ENCODE measurements around the gene SDK1.

Gene SDK1

DNA sequence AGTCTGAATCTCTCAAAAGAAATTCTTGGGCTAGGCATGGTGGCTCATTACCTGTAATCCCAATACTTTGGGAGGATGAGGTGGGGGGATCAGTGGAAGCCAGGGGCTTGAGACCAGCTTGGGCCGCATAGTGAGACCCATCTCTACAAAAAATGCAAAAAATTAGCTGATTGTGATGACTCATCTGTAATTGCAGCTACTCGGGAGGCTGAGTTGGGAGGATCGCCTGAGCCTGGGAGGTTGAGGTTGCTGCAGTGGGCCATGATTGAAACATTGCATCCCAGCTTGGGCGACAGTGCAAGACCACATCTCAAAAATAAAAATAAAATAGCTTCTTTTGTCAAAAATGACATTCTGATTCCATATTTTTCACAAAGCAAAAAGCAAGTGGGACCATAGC, 736.3 kb downstream of the SDK1 start:
- TF ChIP-seq, protein P1, sequence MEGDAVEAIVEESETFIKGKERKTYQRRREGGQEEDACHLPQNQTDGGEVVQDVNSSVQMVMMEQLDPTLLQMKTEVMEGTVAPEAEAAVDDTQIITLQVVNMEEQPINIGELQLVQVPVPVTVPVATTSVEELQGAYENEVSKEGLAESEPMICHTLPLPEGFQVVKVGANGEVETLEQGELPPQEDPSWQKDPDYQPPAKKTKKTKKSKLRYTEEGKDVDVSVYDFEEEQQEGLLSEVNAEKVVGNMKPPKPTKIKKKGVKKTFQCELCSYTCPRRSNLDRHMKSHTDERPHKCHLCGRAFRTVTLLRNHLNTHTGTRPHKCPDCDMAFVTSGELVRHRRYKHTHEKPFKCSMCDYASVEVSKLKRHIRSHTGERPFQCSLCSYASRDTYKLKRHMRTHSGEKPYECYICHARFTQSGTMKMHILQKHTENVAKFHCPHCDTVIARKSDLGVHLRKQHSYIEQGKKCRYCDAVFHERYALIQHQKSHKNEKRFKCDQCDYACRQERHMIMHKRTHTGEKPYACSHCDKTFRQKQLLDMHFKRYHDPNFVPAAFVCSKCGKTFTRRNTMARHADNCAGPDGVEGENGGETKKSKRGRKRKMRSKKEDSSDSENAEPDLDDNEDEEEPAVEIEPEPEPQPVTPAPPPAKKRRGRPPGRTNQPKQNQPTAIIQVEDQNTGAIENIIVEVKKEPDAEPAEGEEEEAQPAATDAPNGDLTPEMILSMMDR (IDR thresholded peaks at IDR 0.05; ENCODE audit: control insufficient read depth, extremely low read depth, insufficient read depth), result no peak
- no peak for DNase-seq (ENCODE audit: low read depth)
- H3K4me3 ChIP-seq (ENCODE audit: low read depth, low read length), result no peak overlapping the region

DNA sequence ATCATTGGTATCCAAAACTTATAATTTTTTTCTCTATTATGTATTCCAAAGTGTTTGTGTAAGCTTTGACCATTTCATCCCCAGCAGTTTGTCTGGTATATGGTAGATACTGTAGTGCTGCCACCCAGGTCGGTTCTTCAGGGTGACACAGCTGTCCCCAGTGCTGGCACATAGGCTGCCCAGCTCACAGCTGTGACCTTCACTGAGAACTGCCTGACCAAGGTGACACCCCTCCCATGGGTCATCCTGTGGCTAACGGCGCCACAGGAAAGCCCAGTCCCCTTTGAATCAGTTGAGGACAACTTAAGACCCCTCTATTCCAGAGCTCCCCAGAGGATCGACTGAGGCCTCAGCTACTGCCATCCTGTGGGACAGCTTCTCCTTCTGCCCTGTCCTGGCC, 736.8 kb downstream of the SDK1 start:
- TF ChIP-seq, protein P1 (IDR thresholded peaks at IDR 0.05; ENCODE audit: control insufficient read depth, extremely low read depth, insufficient read depth), result no peak

DNA sequence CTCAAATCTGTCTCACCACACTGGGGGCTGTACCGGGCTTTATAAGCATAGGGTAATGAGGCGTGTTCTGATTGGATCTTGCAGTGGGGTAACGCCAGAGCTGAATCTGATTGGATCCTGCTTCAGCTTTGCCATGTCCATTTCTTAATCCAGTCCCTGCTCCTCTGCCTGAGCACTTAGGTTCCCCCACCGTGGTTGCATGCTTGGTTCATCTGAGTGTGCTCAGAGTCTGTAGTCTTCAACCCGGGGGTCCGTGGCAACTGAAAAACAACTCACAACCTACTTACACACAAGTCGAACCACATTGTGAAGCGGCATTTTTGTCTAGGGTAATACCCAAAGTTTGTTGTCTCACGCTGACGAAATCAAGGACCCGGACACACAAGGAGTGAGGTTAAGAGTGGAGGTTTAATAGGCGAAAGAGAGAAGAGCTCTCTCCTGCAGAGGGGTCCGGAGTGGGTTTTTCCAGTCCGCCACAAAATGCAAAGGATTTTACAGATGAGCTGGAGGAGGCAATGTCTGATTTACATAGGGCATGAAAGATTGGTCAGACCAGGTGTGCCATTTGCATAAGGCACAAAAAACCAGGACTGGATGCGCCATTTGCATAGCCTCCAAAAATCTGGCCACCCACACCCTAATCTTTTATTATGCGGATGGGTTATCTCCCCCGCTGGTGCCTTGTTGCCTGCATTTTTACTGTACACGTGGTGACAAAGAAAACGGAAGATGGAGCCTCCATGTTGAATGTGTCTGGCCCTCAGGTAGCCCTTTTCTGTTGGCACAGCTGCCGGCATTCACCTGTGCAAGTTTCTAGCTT, 739.3 kb downstream of the SDK1 start:
- no peak for DNase-seq (ENCODE audit: low read depth)
- TF ChIP-seq, protein P1 (IDR thresholded peaks at IDR 0.05; ENCODE audit: control insufficient read depth, extremely low read depth, insufficient read depth), result no peak
- no peak overlapping the region for H3K4me3 ChIP-seq (ENCODE audit: low read depth, low read length)

More for the DNA sequence above, 736.8 kb downstream of the SDK1 start:
- H3K4me3 ChIP-seq (ENCODE audit: low read depth, low read length), result no peak overlapping the region
- DNase-seq (ENCODE audit: low read depth), result no peak

DNA sequence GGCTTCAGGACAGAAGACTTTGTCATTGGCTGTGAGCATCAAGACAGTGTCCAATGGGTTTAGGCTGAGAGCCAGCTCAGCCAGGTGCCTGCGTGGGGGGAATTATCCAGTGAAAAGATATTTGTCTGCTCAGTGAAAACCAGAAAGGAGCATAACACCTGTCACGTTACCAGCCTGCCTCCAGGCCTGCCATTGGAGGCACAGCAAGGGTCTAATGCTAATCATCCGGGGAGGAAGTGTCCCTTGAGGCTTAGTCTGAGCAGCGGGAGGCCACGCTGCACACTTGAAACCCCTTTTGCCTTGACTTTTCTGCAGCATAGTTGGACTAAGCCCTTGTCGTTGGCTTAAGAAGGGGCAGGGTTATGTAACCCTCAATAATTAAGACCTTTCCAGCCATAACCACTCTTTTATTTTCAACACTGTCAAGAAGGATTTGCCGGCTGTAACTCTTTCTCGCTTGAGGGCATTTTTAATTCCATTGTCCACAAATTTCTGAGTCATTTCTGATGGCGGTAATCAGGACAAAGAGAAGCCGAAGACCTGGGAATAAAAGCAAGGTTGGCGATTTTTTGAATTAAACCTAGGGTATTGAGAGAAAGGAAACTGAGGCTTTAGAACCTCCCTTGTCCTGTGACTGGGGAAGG, 741.5 kb downstream of the SDK1 start:
- TF ChIP-seq, protein P1 (IDR thresholded peaks at IDR 0.05; ENCODE audit: control insufficient read depth, extremely low read depth, insufficient read depth), result no peak
- no peak for DNase-seq (ENCODE audit: low read depth)
- no peak overlapping the region for H3K4me3 ChIP-seq (ENCODE audit: low read depth, low read length)

DNA sequence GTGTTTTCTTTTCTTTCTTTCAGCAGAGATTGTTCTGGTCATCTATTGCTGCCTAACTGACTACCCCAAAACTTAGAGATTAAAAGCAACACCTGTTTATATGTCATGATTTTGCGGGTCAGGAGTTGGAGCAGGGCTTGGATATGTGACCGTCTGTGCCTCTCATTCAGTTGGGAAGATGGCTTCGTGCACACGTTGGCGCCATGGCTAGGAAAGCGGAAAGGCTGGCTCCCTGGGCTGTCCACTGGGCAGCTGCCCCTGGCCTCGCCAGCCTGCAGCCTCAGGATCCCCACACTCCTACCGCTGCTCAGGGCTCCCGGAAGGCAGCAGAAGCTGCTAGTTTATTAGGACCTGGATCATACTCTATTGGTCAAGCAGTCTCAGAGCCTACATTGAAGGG, 742.9 kb downstream of the SDK1 start:
- TF ChIP-seq, protein P1 (IDR thresholded peaks at IDR 0.05; ENCODE audit: control insufficient read depth, extremely low read depth, insufficient read depth), result no peak
- DNase-seq (ENCODE audit: low read depth), result no peak

DNA sequence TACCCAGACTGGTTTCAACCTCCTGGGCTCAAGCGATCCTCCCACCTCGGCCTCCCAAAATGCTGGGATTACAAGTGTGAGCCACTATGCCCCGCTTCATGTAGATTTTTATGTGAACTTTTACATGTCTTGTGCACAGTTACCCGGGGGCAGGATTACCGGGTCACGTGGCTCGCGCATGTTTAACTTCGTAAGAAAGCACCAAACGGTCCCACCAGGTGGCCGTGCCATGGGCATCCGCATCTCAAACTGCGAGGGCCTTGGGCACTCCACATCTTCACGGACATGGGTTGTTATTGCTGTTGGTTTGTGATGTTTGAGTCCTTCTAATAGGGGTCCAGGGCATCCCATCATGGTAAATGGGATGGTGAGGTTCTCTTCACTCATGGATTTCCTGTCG, 744.4 kb downstream of the SDK1 start:
- TF ChIP-seq, protein P1 (IDR thresholded peaks at IDR 0.05; ENCODE audit: control insufficient read depth, extremely low read depth, insufficient read depth), result no peak
- no peak for DNase-seq (ENCODE audit: low read depth)
- no peak overlapping the region for H3K4me3 ChIP-seq (ENCODE audit: low read depth, low read length)

More for the DNA sequence above, 742.9 kb downstream of the SDK1 start:
- H3K4me3 ChIP-seq (ENCODE audit: low read depth, low read length), result no peak overlapping the region
